DND-41 (cell line): ENCODE measurements around the gene FH.

Source experiments
- ATAC-seq: fragments of 200-7000 bp; cut with Tn5 transposase; 3 replicates; pipeline ENCODE4 v1.9.1; 2021; ENCODE audit warnings: low read depth; ENCODE audit not compliant: insufficient read depth
- DNase-seq: peaks from one replicate; pipeline ENCODE4 v3.0.0-alpha.2; 2020
- H2AFZ ChIP-seq: 2 replicates; pipeline ENCODE4 v1.6.0; 2012; ENCODE audit warnings: low read depth, low read length
- H3K27ac ChIP-seq: 2 replicates; pipeline ENCODE4 v1.5.1; 2012; ENCODE audit warnings: low read length, inconsistent platforms
- H3K27me3 ChIP-seq: fragments of 200-600 bp; sonication (generic); 2 replicates; pipeline ENCODE4 v1.6.0; 2012; ENCODE audit warnings: low read length, mild to moderate bottlenecking, inconsistent platforms; ENCODE audit not compliant: insufficient read depth, poor library complexity
- H3K36me3 ChIP-seq: 2 replicates; pipeline ENCODE4 v1.5.1; 2012; ENCODE audit warnings: low read length, inconsistent platforms; ENCODE audit not compliant: insufficient read depth
- H3K4me1 ChIP-seq: 2 replicates; pipeline ENCODE4 v1.5.1; 2012; ENCODE audit warnings: mild to moderate bottlenecking, low read length; ENCODE audit not compliant: insufficient read depth
- H3K4me2 ChIP-seq: 2 replicates; pipeline ENCODE4 v1.6.0; 2012; ENCODE audit warnings: mild to moderate bottlenecking, moderate library complexity, low read length, inconsistent platforms; ENCODE audit not compliant: insufficient read depth
- H3K4me3 ChIP-seq, 2 experiments: fragments of 200-600 bp in 1 of 2; shearing (Covaris generic) in 1 of 2; 2 replicates each; pipeline ENCODE4 v1.5.1; 2012 to 2016; ENCODE audit warnings: inconsistent platforms in 2 of 2, low read length in 2 of 2, mild to moderate bottlenecking in 2 of 2, low read depth in 1 of 2, moderate library complexity in 1 of 2
- H3K79me2 ChIP-seq: 2 replicates; pipeline ENCODE4 v1.6.0; 2012; ENCODE audit warnings: low read length, inconsistent platforms; ENCODE audit not compliant: insufficient read depth
- H3K9ac ChIP-seq: 2 replicates; pipeline ENCODE4 v1.6.0; 2012; ENCODE audit warnings: low read depth, mild to moderate bottlenecking, inconsistent platforms, low read length, moderate library complexity
- H3K9me3 ChIP-seq: 2 replicates; pipeline ENCODE4 v1.5.1; 2012; ENCODE audit warnings: low read length, moderate library complexity, mild to moderate bottlenecking, inconsistent platforms; ENCODE audit not compliant: insufficient read depth, severe bottlenecking
- H4K20me1 ChIP-seq: 2 replicates; pipeline ENCODE4 v1.6.0; 2012; ENCODE audit warnings: low read length; ENCODE audit not compliant: insufficient read depth
- CTCF ChIP-seq: IDR thresholded peaks from 2 replicates; pipeline ENCODE4 v1.5.1; 2012; ENCODE audit warnings: borderline replicate concordance, low read length, moderate library complexity, mild to moderate bottlenecking; ENCODE audit not compliant: poor library complexity, severe bottlenecking; ENCODE audit errors: extremely low read depth
- EZH2 ChIP-seq: IDR thresholded peaks from 3 replicates; pipeline ENCODE4 v1.6.1; 2012; ENCODE audit warnings: borderline replicate concordance, low read depth, mild to moderate bottlenecking, moderate library complexity, low read length, inconsistent platforms; ENCODE audit not compliant: severe bottlenecking

FH gene

GRCh38 chr1:241465673-241466072 is 53.9 kb downstream of the FH start:
- H3K79me2 ChIP-seq, result no peaks in the 10 kb centered on the region
- no peak for ATAC-seq
- no peaks in the 10 kb centered on the region for H4K20me1 ChIP-seq
- no peaks in the 10 kb centered on the region for H3K4me1 ChIP-seq
- no peaks in the 10 kb centered on the region for H3K27me3 ChIP-seq
- H3K4me3 ChIP-seq, result no peak overlapping the region
- no peak overlapping the region for H3K27ac ChIP-seq
- TF ChIP-seq CTCF (no peak), EZH2 (no peak)
- no peak overlapping the region for H3K4me2 ChIP-seq
- H3K9ac ChIP-seq, result no peak overlapping the region
- no peak for DNase-seq
- no peaks in the 10 kb centered on the region for H3K9me3 ChIP-seq
- H3K36me3 ChIP-seq, result no peaks in the 10 kb centered on the region
- H2AFZ ChIP-seq, result no peak overlapping the region

GRCh38 chr1:241464985-241465384 is 54.6 kb downstream of the FH start:
- no peak for DNase-seq
- Histone ChIP-seq H3K79me2 (no peaks in the 10 kb centered on the region), H3K27ac (no peak overlapping the region), H4K20me1 (no peaks in the 10 kb centered on the region), H2AFZ (no peak overlapping the region), H3K4me3 (no peak overlapping the region), H3K9ac (no peak overlapping the region), H3K9me3 (no peaks in the 10 kb centered on the region), H3K27me3 (no peaks in the 10 kb centered on the region), H3K36me3 (no peaks in the 10 kb centered on the region), H3K4me1 (no peaks in the 10 kb centered on the region), H3K4me2 (no peak overlapping the region)
- TF ChIP-seq EZH2 (no peak), CTCF (no peak)
- ATAC-seq, result no peak

- no peaks in the 10 kb centered on the region for H3K36me3 ChIP-seq
- H3K27ac ChIP-seq, result no peak overlapping the region
- no peak for DNase-seq
- no peaks in the 10 kb centered on the region for H3K9me3 ChIP-seq
- H3K79me2 ChIP-seq, result no peaks in the 10 kb centered on the region
- no peaks in the 10 kb centered on the region for H3K27me3 ChIP-seq
- no peak for ATAC-seq
- TF ChIP-seq CTCF, result no peak
- TF ChIP-seq EZH2, result no peak
- H2AFZ ChIP-seq, result no peak overlapping the region
- no peaks in the 10 kb centered on the region for H3K4me1 ChIP-seq
- no peak overlapping the region for H3K4me3 ChIP-seq
- H3K9ac ChIP-seq, result no peak overlapping the region
- no peak overlapping the region for H3K4me2 ChIP-seq
- H4K20me1 ChIP-seq, result no peaks in the 10 kb centered on the region
Observed at GRCh38 chr1:241462391-241462790, 57.2 kb downstream of the FH start.

GRCh38 chr1:241460098-241460873 is 59.3 kb downstream of the FH start:
- no peak for ATAC-seq
- TF ChIP-seq EZH2 (no peak), CTCF (no peak)
- no peaks in the 10 kb centered on the region for H3K4me1 ChIP-seq

More at GRCh38 chr1:241460098-241460873, 59.3 kb downstream of the FH start:
- no peaks in the 10 kb centered on the region for H3K36me3 ChIP-seq
- H4K20me1 ChIP-seq, result no peaks in the 10 kb centered on the region
- H3K27me3 ChIP-seq, result no peaks in the 10 kb centered on the region
- H3K4me3 ChIP-seq, result no peak overlapping the region
- H3K9me3 ChIP-seq, result no peaks in the 10 kb centered on the region
- no peaks in the 10 kb centered on the region for H3K79me2 ChIP-seq
- H3K4me2 ChIP-seq, result no peak overlapping the region
- H2AFZ ChIP-seq, result no peak overlapping the region
- no peak overlapping the region for H3K9ac ChIP-seq
- no peak overlapping the region for H3K27ac ChIP-seq
- no peak for DNase-seq
